Heart left ventricle (tissue), 16 donors: ENCODE measurements around the gene FADS2. TPM values are rescaled to one million over a fixed set of nuclear protein-coding genes. Genes with fewer than 3 reads are reported as not detected.

Source experiments
- ATAC-seq, 4 donors: fragments of 200-7000 bp; cut with Tn5 transposase; one replicate each; pipeline ENCODE4 v1.9.1; 2020 to 2022; ENCODE audit warnings: moderate library complexity in 4 of 4, mild to moderate bottlenecking in 3 of 4, moderate number of reproducible peaks in 1 of 4
- DNase-seq, 5 donors: peaks; one replicate each; pipeline ENCODE4 v3.0.0-alpha.2; 2020
- H3K27ac ChIP-seq, 12 donors: fragments of 200-600 bp; sonication (generic) in 4 of 12; one replicate each; pipeline versions ENCODE4 v1.5.0 to v1.8.0; 2016 to 2022; ENCODE audit warnings: mild to moderate bottlenecking in 2 of 12
- H3K27me3 ChIP-seq, 9 donors: fragments of 200-600 bp; sonication (generic) in 2 of 9; one replicate each; pipeline versions ENCODE4 v1.5.1 to v1.8.0; 2016 to 2022; ENCODE audit warnings: mild to moderate bottlenecking in 3 of 9
- H3K36me3 ChIP-seq, 9 donors: fragments of 200-600 bp; sonication (generic) in 2 of 9; one replicate each; pipeline versions ENCODE4 v1.5.0 to v1.8.0; 2018 to 2022; ENCODE audit warnings: mild to moderate bottlenecking in 2 of 9
- H3K4me1 ChIP-seq, 12 donors: fragments of 200-600 bp; sonication (generic) in 4 of 12; one replicate each; pipeline versions ENCODE4 v1.5.0 to v1.8.0; 2016 to 2022; ENCODE audit warnings: mild to moderate bottlenecking in 3 of 12
- H3K4me3 ChIP-seq, 12 donors: fragments of 200-600 bp; sonication (generic) in 4 of 12; one replicate each; pipeline versions ENCODE4 v1.5.0 to v1.8.0; 2017 to 2022; ENCODE audit warnings: mild to moderate bottlenecking in 9 of 12, moderate library complexity in 4 of 12
- H3K9me3 ChIP-seq, 12 donors: fragments of 200-600 bp; sonication (generic) in 4 of 12; one replicate each; pipeline versions ENCODE4 v1.5.0 to v1.8.0; 2016 to 2022; ENCODE audit warnings: mild to moderate bottlenecking in 1 of 12
- POLR2A ChIP-seq, 2 donors: fragments of 450-650 bp; IDR thresholded peaks; one replicate each; pipeline ENCODE4 v1.6.1; 2017; ENCODE audit warnings: antibody characterized with exemption in 2 of 2, mild to moderate bottlenecking in 2 of 2, moderate library complexity in 2 of 2
- WGBS, 4 donors: extraction: QIAGEN DNeasy Blood & Tissue Kit in 2 of 4; methylation state at CpG; one replicate each; pipeline versions ENCODE4 v1.1.5 to v1.1.7; 2013 to 2018; 5-methylcytosine and 5-hydroxymethylcytosine counted together
- intact Hi-C, 10 donors: fragments of 100-400 bp; cut with DNase I; formaldehyde crosslinking; loops; one replicate each; pipeline versions ENCODE4 v1.11.1 to v1.14.2; 2022
- polyA plus RNA-seq, 2 donors: library from polyadenylated mRNA; stranded (reverse); fragments of 200-250 nt; gene quantifications; one replicate each; pipeline ENCODE4 v1.2.3, GENCODE V29; 2013
- total RNA-seq, 9 donors: library from RNA; depleted of rRNA in 2 of 9; stranded (reverse); fragments of >200 nt in 2 of 9; fragmentation: NEBNext Ultra II Directional in 3 of 9; extraction: Animal tissue kit (Norgen Biotek cat#: 25700) in 3 of 9; gene quantifications; one replicate each; pipeline versions ENCODE4 v1.1.0 to v1.2.4, GENCODE V29; 2016 to 2023
- TF ChIP-seq, protein P1 (sequence below), 12 donors: fragments of 200-600 bp; sonication (generic) in 4 of 12; IDR thresholded peaks; one replicate each; pipeline versions ENCODE4 v1.5.0 to v1.8.0; 2018 to 2022; ENCODE audit warnings: antibody characterized with exemption in 12 of 12, mild to moderate bottlenecking in 5 of 12
- donor health status: ischemic (EF 13 %, LVEDD 7.1; RV severe dilation, severe dysfunction).
- donor health status: healthy with polysubstance abuse.
- donor health status: DM: no; HTN: yes; CAD: no.
- donor health status: DM: no; HTN: no; CAD: no.
- donor health status: ischemic (EF 25% LVEDD 6.9; RV normal size, moderate dysfunction).
- donor health status: ischemic (EF 25% LVEDD 5.7; RV mildly dilated, moderate dysfunction).
- donor health status: healthy.
- donor health status: DM: yes; HTN: yes; CAD: no.
- donor health status: ischemic (EF 35%, LVEDD 5.7; RV mildly dilated, moderate dysfunction).
- donor health status: nonischemic (EF 11% LVEDD 7.7; RV severe dilation, severe dysfunction).
- donor health status: DM: yes; HTN: yes; CAD: no.
- donor health status: PGD.
- donor health status: ischemic (EF 29% LVEDD 5.4; RV normal size, mild dysfunction).
- donor health status: nonischemic (EF 23%, LVEDD 6.1; RV moderate dilation, normal function).

FADS2 gene
- total and polyA plus RNA-seq, 11 donors = 2.6 to 43.6 (median 19.2) TPM

DNA sequence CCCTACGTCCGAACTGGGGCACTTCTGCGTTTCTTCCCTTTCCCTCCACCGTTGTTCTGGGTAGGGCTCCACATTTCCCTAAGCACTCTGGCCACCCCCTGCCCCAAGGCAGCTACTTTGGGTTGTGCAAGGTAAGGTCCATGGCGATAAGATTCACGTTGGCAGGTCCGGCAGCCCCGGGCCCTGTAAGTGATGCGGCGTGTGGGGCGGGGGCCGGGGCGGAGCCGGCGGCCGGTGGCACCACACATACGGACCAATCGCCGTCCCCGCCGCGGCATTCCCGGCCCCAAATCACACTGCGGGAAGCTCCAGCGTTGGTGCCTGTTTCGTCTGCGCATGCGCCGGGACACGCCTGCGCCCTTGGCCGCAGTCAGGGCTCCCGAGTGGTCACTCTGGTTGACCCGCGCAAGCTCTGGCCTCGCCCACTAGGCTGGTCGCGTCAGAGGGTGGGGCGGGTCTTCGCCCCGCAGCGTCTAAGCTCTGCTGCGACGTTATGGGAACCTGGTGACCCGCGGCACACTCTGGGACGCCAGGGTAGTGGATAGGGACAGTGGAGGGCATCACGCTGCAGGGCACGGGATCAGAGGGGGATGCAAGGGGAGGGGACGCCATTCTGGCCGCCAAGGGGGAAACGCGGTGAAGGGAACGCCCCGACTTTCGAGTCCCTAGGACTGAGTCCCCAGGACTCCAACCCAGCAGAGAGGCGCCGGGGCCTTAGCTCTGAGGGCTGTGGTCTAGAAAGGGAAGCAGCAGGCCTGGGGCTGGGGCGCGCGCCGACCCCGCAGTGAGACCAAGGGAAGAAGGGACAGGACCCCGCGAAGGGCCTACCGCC lies 12.9 kb upstream of the FADS2 start:
- intact Hi-C loops = loop anchor here in 8 of 10 donors (1.0 to 10.0 kb wide), 8 partner anchors 13 to 272 kb away; partner anchors contain the start of genes FADS3 (in 3 of the 8) and FADS2 (in 1 of the 8)
- WGBS, 4 donors = 0 to 5% (median 1%) methylated on average over 19 to 66 of the region's 66 CpGs

DNA sequence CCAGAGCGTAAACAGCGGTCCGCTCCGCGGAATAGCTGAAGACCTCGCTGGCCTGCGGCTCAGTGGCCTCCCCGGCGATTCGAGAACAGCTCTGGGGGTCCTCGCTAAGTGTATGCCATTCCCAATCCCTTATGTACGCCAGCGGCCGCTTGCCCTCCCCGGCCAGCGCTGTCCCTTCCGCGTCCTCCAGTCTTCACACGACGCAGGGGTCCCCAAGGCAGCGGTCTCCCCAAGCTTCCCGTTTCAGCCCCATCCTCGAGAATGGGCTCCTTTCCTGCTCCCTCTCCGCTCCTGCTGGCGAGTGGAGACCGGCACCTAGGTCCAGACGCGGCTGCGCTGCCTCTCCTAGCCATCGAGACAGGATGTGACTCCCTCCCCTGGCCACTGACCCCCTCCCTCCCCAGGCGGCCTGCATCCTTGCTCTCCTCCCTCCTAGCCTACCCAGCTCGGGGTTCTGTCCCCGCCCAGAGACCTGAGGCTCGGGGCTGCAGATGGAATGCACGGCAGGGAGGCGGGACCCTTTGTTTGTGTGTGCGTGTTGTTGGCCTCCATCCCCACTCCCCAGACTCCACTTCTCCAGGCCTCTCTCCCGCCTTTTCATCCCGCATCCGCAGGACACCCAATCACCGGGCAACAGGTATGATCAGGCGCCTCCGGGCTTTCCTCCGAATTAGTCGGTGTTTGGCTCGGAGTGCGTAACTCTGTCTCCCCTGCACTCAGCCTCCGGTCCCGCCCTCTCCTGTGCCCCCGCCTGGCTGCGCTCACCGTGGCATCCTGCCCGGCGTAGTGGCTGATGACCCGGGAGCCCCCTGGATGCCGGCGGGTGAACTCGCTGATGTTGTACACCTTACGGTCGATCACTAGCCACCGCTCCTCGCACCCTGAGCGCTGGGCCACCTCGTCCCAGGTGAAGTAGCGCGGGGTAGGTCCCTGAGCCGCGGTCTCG lies 12.0 kb upstream of the FADS2 start:
- Histone ChIP-seq H3K36me3 (peaks cover 0 to 19% (median 13%) of the 10 kb centered on the region in 9 donors), H3K4me3 (peak overlapping the region; percentile 59 to 91 (median 72)), H3K27me3 (no peaks in the 10 kb centered on the region), H3K27ac (peak overlapping the region; percentile 92 to 100 (median 98)), H3K4me1 (peaks cover 0 to 25% (median 10%) of the 10 kb centered on the region in 12 donors), H3K9me3 (no peaks in the 10 kb centered on the region)
- intact Hi-C loops = loop anchor here in 6 of 10 donors (1.0 to 10.0 kb wide), 6 partner anchors 12 to 76 kb away; partner anchors contain the start of genes FADS3 (in 3 of the 6) and FADS2 (in 1 of the 6)
- 0% methylated on average over 46 to 69 of the region's 69 CpGs for WGBS, 4 donors
- ATAC-seq (peak; percentile 32 to 64 (median 44)), DNase-seq (peak; percentile 76 to 87 (median 82))
- TF ChIP-seq POLR2A (IDR thresholded peaks at IDR 0.05) = no peak
- TF ChIP-seq, protein P1, sequence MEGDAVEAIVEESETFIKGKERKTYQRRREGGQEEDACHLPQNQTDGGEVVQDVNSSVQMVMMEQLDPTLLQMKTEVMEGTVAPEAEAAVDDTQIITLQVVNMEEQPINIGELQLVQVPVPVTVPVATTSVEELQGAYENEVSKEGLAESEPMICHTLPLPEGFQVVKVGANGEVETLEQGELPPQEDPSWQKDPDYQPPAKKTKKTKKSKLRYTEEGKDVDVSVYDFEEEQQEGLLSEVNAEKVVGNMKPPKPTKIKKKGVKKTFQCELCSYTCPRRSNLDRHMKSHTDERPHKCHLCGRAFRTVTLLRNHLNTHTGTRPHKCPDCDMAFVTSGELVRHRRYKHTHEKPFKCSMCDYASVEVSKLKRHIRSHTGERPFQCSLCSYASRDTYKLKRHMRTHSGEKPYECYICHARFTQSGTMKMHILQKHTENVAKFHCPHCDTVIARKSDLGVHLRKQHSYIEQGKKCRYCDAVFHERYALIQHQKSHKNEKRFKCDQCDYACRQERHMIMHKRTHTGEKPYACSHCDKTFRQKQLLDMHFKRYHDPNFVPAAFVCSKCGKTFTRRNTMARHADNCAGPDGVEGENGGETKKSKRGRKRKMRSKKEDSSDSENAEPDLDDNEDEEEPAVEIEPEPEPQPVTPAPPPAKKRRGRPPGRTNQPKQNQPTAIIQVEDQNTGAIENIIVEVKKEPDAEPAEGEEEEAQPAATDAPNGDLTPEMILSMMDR (IDR thresholded peaks at IDR 0.05) = no peak

More for the DNA sequence above, 12.9 kb upstream of the FADS2 start:
- Histone ChIP-seq H3K36me3 (peaks cover 0 to 28% (median 22%) of the 10 kb centered on the region in 9 donors), H3K27ac (peak overlapping the region; percentile 92 to 100 (median 98)), H3K4me1 (peaks cover 0 to 25% (median 10%) of the 10 kb centered on the region in 12 donors), H3K4me3 (peak overlapping the region; percentile 59 to 91 (median 72)), H3K27me3 (no peaks in the 10 kb centered on the region), H3K9me3 (no peaks in the 10 kb centered on the region)
- peak; percentile 94 to 98 (median 96) for ATAC-seq
- peak; percentile 97 to 99 (median 99) for DNase-seq
- TF ChIP-seq POLR2A (IDR thresholded peaks at IDR 0.05) = peak; percentile 68 to 95
- TF ChIP-seq, protein P1 (IDR thresholded peaks at IDR 0.05) = no peak

DNA sequence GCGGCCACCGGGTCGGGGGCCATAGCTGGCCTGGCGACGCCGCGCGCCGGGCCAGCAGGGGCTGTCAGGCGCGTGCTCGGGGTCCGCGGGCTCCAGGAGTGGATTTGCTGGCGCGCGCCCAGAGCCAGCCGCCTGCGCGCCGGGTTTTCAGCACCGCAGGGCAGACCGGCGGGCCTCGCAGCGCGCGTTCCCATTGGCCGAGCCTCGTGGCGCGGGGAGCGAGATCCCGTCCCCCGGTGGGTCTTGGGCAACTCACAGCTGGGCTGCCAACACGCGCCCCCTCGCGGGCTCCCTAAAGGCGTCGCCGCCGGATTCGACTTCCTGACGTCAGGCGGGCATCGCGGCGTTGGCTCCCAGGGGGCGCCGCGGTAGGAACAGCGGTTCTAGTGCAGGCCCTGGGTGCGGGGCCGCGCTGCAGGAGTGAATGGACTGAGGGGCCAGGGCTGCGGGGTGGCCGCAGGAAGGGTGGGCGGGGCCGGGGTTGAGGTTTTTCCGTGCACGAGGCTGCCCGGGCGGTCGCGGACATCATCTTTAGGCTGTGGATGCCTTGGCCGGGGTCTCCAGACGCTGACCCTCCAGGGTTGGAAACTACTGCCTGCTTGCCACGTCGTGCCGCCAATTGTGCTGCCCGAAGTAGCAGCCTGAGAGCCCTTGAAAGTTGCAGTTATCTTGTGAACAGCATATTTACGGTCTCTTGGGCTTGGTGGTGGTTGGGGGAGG lies 11.2 kb upstream of the FADS2 start, which contains the start of gene FADS1:
Gene FADS1 (minus strand): TSS at position 268 of the 720 bp plus-strand sequence. CDS start 74 bp downstream, at position 194.
- intact Hi-C loops = loop anchor here in 6 of 10 donors (5.0 to 10.0 kb wide), 5 partner anchors 35 to 75 kb away; partner anchors contain the start of gene FADS3 (in 3 of the 6)
- DNase-seq = peak; percentile 90 to 96 (median 95)
- 1 to 3% (median 2%) methylated on average over 26 to 73 of the region's 73 CpGs for WGBS, 4 donors
- Histone ChIP-seq H3K4me1 (peaks cover 0 to 25% (median 10%) of the 10 kb centered on the region in 12 donors), H3K36me3 (peaks cover 0 to 10% (median 6%) of the 10 kb centered on the region in 9 donors), H3K27me3 (no peaks in the 10 kb centered on the region), H3K4me3 (peak within 1 kb of the TSS; percentile 59 to 91 (median 72)), H3K27ac (peak within 1 kb of the TSS; percentile 92 to 100 (median 98)), H3K9me3 (no peaks in the 10 kb centered on the region)
- TF ChIP-seq POLR2A (IDR thresholded peaks at IDR 0.05) = peak in 1 of 2 donors; percentile 63
- TF ChIP-seq, protein P1 (IDR thresholded peaks at IDR 0.05) = peak; percentile 30 to 74 (median 55)
- peak; percentile 4 to 69 (median 46) for ATAC-seq
